ENCODE data around the gene TAP1. TPM values are rescaled to one million over a fixed set of nuclear protein-coding genes. Genes with fewer than 3 reads are reported as not detected.

TAP1 gene
- total RNA-seq, 1 experiment from 2014 or later, result 36.4 TPM

DNA sequence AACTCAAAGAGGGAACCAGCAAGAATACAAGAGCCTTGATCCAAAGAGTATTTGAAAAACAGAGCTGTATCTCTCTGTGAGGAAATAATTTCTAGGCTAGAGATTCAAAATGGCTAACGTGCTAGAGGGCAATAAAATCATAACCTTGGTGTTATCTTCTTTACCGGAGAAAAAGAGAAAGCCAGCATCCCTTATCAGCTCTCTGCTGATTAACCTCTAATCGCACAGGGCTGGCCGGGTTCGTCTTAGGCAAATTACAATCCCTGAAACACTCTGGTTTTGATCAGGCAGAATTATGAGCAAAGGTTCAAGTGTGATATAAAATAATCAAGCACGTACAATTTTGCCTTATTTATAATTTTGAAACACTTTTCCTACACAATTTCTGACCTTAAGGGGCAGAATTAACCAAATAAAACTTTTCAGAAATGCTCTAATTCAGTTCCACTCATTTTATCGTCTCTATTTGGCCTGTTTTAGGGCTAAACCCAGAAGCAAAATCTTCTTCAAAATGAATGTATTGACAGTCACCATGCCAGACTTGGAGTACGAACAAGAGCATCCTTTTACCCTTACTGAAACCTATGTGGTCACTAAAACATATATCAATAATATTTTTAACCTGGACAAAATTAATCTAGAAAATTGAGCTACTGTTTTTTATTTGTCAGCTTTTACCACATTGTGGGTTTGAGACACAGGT lies 14.2 kb upstream of the TAP1 start:
- in situ Hi-C loops (cut with HindIII; ENCODE audit: low pct_unique_long_range_greater_than_20kb, low sequenced_read_pairs), result no loop called here
- no peak for DNase-seq (ENCODE audit: low read depth, low spot score)

DNA sequence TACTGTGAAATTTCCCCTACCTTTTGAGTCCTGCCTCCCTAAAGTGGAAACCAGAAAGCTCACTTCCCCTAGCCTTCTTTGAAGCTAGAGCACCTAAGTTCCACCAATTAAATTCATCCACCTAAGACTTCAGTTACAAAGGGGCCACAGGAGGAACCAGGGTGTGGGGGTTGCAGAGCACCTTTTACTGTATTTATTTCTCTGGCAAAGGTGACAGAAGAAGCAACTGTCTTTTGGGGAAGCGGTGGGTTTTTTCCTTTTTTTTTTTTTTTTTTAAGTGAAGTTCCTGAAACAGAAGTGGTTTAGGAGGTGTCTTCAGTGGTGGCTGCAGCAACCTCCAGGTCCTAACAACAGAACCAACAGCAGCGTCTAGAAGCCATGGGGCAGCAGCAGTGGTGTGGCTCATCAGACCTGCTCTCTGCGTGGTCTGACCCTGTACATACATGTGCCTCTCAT lies 13.5 kb upstream of the TAP1 start:
- DNase-seq (ENCODE audit: low read depth, low spot score), result no peak
- in situ Hi-C loops (cut with HindIII; ENCODE audit: low pct_unique_long_range_greater_than_20kb, low sequenced_read_pairs), result no loop called here

DNA sequence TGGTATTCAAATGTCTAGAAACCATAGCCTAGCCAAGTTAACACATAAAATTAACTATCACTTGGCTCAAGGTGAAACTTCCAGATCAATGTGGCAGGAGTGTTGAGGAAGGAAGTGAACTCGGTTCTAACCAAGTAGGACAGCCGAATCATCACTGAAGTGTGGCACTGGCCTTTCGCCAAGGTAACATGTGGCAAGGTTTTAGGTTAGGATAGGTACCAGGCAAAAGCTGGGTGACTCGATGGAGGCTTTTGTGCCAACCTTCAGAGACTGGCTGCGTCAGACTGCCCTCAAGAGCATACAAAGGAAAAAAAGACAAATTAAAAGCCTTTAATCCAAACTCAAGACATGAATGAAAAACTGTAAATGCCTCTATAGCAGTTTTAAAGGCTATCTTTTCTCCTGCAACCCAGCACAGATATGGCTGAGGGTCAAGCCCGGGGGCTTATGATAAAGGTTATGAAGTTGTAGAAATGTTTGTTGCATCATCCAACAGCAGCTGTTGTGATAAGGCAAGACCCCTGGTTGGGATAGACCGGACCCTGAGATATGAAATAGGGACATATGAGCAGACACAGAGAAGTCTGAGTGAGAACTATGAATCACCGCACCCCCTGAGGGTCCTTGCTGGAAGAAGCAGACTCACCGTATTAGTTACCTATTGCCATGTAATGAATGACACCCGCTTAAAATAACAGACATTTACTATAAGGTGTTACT lies 12.4 kb upstream of the TAP1 start:
- in situ Hi-C loops (cut with HindIII; ENCODE audit: low pct_unique_long_range_greater_than_20kb, low sequenced_read_pairs), result no loop called here
- no peak for DNase-seq (ENCODE audit: low read depth, low spot score)

DNA sequence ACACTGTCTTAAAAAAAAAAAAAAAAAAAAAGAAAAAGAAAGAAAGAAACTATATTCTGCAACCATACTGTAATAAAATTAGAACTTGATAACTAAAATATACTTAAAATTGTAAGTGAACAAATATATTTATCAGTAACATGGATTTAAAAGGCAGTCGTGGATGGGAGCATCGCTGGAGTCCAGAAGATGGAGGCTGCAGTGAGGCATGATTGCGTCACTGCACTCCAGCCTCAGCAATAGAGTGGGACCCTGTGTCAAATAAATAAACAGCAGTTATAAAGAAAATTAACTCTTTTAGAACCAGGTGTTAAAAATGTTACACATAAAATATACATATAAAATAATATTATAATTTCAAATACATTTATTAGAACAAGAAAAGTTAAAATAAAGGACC lies 9.2 kb upstream of the TAP1 start:
- no peak for DNase-seq (ENCODE audit: low read depth, low spot score)
- in situ Hi-C loops (cut with HindIII; ENCODE audit: low pct_unique_long_range_greater_than_20kb, low sequenced_read_pairs), result no loop called here

DNA sequence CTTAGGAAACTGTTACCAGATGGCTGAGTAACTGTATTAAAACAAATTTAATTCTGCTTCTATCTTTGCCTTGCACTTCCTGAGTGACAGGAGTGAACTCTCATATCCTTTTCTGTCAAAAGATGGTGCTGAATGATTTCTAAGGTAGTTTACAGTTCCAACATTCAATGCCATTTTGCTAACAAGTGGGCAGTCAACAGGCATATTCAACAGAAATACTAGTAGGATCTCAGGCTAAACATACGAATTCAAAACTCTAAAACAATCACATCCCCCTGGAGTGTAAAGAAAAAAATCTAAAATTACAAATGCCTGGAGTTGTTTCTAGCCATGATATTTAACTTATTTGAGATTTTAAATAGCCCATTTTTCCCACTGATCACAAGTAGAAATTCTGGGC lies 7.2 kb upstream of the TAP1 start:
- in situ Hi-C loops (cut with HindIII; ENCODE audit: low pct_unique_long_range_greater_than_20kb, low sequenced_read_pairs), result no loop called here

DNA sequence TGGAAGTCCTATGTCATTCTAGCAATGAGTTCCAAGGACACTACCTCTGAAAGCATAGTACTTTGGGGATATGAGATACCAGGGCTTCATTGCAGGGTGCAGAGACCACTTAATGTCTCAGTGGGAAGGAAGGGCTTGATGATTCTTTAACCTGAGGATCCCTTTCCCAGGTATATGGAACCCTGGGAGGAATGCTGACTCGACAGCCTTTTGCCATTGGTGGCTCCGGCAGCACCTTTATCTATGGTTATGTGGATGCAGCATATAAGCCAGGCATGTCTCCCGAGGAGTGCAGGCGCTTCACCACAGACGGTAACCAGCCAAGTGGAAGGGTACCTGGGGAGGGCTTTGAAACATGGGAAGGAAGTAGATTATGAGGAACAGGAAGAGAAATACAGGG lies 4.7 kb upstream of the TAP1 start:
- DNase-seq (ENCODE audit: low read depth, low spot score), result no peak
- in situ Hi-C loops (cut with HindIII; ENCODE audit: low pct_unique_long_range_greater_than_20kb, low sequenced_read_pairs), result no loop called here

More for the DNA sequence above, 7.2 kb upstream of the TAP1 start:
- DNase-seq (ENCODE audit: low read depth, low spot score), result no peak

DNA sequence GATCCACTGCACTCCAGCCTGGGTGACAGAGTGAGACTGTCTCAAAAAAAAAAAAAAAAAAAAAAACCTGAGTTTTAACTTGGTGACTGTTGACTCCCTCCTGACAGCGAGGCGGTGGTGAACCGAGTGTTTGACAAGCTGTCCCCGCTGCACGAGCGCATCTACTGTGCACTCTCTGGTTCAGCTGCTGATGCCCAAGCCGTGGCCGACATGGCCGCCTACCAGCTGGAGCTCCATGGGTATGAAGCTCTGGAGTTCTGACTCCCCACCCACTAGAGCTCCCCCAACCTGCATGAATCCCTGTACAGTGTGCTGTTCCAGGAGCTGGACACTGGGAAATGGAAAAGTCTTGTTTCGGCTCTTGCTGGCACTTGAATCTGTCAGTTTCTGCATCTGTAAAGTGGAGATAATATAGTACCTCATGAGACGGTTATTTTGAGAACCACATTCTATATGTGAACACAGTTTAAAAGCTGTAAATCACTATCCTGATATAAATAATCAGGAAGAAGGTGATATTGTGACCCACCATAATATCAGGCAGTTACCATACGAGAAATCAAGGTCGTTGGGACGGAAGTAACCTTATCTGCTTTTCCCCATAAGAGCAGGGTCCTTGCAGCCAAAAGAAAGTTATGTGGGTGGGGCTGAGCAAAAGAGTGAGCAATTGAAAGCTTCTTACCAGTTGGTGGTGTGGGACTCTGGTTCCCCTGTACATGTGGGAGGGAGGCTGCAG lies 3.8 kb upstream of the TAP1 start:
- in situ Hi-C loops (cut with HindIII; ENCODE audit: low pct_unique_long_range_greater_than_20kb, low sequenced_read_pairs), result no loop called here
- DNase-seq (ENCODE audit: low read depth, low spot score), result no peak

DNA sequence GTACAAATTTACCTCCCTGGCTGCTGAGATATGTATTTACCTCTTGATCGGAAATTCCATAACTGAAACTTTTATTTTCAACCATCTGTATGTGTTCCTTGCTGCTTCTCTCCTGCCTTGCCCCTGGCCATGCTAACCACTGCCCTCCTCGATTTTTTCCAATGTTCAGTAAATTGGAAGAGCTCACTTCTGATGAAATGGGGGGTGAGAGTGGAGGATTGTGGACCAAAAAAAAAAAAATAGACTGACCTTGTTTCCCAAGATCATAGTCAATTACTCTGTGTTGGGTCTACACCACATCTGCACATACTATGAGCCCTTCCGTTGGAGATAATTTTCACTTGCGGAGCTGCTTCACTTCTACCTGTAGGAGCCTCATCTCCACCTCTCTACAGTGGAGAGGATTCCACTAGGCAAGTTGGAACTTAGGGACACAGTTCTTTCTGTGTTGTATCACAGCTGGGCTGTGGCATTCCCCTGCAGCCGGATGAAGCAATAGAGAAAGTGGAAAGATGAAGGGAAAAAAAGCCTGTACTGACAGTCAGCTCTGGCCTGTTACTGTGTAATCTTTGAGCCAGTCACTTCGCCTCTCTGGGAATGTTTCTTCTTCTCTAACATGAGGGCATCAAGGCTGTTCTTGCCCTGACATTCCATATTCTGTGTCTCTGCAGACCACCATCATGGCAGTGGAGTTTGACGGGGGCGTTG lies 2.1 kb upstream of the TAP1 start:
- in situ Hi-C loops (cut with HindIII; ENCODE audit: low pct_unique_long_range_greater_than_20kb, low sequenced_read_pairs), result no loop called here
- DNase-seq (ENCODE audit: low read depth, low spot score), result no peak

DNA sequence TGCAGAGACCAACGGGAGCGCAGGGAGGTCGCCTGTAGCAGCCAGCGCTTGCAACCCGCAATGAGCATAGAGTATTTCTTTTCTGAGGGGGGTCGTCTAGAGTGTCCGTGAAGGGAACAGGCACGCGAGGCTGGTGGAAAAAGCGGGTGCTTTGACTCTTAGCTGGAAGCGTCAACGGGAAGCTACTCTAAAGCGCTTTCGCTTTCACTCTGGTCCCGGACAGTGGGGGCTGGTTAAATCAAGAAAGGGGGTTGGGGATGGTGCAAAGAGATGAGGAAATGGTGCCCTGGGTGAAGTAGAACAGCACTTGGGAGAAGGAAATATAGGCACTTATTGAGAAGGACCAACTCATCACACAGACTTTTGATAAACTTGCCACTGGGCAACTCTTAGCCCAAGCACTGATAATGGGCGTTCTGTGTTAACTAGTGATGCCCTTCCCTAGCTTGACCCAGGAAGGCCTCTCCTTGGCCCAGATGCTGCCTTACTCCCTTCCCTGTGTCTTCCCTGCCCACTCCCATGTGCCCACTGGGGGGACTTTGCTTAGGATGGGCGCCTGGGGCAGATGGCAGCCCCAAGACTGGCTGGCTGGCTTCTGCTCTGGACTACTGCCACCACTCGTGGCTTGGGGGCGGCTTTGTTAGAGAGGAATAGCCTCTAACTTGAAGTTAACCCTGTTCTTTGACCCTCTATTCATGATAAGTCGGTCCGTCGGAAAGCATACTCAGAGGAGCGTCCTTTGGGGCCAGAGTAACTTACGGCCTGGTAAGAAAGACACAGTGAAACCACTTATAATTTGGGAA lies 1.1 kb upstream of the TAP1 start:
- in situ Hi-C loops (cut with HindIII; ENCODE audit: low pct_unique_long_range_greater_than_20kb, low sequenced_read_pairs), result no loop called here
- peak; percentile 44 for DNase-seq (ENCODE audit: low read depth, low spot score)

DNA sequence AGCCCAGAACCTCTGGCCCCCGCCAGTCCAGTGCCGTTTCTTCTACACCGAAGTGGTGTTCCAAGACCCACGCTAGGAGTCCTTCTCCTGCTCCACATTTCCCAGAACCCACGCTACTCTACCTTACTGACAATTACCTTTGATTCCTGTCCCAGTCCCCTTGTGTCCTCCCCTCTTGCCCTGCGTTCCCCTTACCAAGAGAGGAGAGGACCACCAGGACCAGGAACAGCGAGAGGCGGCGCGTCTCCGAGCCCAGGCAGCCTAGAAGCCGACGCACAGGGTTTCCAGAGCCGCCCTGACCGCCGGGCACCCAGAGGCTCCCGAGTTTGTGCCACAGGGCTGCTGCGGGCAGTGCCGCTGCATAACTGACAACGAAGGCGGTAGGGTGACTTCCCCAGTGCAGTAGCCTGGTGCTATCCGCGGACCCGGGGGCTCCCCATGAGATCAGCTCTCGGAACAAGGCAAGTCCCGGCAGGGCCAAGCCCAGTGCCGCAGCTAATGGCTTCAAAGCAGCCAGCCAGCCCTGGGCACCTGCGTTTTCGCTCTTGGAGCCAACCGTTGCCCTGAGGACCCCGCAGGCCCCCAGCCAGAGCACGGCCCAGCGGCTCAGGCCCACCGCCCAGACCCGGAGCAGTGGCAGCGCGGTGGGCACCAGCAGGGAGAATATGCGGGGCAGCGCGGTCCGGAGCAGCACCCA lies 512 bp downstream of the TAP1 start:
- in situ Hi-C loops (cut with HindIII; ENCODE audit: low pct_unique_long_range_greater_than_20kb, low sequenced_read_pairs), result no loop called here
- no peak for DNase-seq (ENCODE audit: low read depth, low spot score)

DNA sequence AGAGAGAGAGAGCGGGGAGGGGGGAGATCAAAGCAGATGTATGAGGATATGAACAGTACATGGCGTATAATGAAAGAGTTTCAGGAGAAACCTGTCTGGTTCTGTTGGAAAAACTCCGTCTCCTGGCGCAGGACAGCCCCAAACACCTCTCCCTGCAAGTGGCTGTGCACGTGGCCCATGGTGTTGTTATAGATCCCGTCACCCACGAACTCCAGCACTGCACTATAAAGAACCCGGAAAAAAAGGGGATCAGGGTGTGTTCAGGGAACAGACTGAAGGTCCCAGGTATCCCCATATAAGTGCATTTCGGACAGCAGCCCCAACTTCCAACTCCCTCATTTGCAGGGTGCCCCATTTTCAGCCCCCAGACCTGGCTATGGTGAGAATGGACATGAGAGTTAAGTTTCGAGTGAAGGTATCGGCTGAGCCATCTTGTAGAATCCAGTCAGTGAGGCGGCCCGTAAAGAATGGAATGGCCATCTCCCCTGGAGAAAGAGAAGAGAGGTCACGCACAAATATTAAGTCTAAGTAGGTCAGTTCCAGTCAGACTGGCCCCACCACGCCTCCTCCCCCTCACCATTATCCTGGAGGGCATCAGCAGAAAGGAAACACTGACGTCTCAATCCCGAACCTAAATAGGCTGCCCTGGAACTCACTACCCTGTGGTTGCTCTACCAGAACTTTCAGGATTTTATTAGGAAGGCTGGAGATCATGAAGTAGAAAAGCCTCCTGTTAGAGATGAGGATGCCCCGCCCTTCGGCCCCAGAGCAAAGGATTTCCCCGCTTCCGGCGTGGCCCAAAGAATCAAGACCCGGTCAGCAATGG lies 1.3 kb downstream of the TAP1 start:
- in situ Hi-C loops (cut with HindIII; ENCODE audit: low pct_unique_long_range_greater_than_20kb, low sequenced_read_pairs), result no loop called here
- DNase-seq (ENCODE audit: low read depth, low spot score), result no peak

DNA sequence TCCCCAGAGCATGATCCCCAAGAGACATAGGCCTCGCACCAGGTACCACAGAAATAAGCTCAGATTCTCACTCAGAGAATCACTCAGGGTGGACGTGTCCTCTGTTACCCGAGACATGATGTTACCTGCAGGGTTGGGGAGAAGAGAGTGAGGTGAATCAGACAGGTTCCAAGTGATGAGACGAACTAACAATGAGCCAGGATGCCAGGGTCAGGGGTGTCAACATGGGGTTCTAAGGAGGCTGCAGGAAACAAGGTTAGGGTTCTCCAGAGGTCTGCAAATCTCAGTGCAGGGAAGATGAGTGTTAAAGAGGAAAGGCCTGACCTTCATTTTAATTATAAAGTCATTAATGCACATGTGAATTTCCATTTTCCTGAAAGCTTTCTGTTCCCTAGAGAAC lies 2.5 kb downstream of the TAP1 start:
- DNase-seq (ENCODE audit: low read depth, low spot score), result no peak
- in situ Hi-C loops (cut with HindIII; ENCODE audit: low pct_unique_long_range_greater_than_20kb, low sequenced_read_pairs), result no loop called here

DNA sequence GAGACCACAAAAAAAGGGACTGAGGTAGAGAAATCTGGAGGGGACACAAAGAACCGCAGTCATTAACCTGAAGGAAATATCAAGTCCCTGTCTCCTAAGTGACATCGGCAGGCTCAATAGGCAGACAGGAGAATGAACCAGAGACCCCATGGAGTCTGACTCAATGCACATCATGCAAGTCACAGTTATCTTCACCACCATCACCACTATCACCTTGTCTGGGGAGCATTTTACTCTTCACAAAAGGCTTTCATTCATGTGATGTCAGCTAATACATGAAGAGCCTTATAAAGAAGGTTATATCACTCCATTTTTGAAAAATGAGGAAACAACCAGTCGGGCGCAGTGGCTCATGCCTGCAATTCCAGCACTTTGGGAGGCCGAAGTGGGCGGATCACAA lies 4.4 kb downstream of the TAP1 start:
- no peak for DNase-seq (ENCODE audit: low read depth, low spot score)
- in situ Hi-C loops (cut with HindIII; ENCODE audit: low pct_unique_long_range_greater_than_20kb, low sequenced_read_pairs), result no loop called here

DNA sequence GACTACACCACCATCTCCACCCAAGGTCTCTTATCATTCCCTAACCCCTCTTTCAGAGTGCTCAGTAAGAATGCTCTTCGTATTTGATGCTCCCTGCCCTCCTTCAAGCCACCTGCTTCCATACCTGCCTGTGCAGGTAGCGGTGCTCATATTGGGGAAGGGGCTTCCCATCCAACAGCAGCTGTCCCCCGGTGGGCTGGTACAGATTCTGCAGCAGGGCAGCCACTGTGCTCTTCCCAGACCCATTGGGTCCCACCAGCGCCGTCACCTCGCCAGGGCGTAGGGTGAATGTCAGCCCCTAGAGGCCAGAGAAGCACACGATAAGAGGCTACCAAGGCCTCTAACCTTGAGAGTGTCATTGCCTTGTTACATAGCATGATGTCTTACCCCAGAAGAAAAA lies 5.7 kb downstream of the TAP1 start:
- no peak for DNase-seq (ENCODE audit: low read depth, low spot score)
- in situ Hi-C loops (cut with HindIII; ENCODE audit: low pct_unique_long_range_greater_than_20kb, low sequenced_read_pairs), result no loop called here

DNA sequence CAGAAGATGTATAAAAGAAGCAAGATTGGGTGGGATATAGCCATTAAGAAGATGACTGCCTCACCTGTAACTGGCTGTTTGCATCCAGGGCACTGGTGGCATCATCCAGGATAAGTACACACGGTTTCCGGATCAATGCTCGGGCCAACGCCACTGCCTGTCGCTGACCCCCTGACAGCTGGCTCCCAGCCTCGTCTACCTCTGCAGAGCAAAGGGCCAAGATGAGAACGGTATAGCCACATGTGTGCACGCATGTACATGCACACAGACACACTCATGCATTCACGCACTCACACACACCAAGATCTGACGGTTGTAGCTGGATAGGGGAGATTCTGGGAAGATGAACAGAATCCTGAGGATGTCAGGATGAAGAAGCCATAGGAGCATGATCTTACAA lies 6.5 kb downstream of the TAP1 start:
- DNase-seq (ENCODE audit: low read depth, low spot score), result no peak
- in situ Hi-C loops (cut with HindIII; ENCODE audit: low pct_unique_long_range_greater_than_20kb, low sequenced_read_pairs), result no loop called here

DNA sequence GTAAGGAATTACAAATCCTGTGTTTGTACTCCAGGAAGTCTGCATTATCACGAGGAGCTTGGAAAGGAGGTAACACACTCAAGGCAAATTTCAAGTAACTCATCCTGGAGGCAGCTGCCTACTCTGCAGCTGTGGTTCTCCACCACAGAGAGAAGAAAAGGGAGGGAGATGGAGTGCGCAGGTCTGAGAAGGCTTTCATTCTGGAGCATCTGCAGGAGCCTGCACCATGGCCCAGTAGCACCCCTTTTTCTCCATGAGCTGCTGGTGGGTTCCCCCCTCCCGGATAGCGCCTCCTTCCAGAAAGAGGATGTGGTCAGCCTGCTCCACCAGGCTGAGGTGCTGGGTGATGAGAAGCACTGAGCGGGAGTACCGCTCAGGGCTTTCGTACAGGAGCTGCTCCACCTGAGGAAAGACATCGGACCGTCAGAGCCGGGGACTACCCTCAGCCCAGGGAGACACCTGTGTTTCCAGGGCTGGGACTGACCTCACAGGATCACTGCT lies 8.1 kb downstream of the TAP1 start:
- in situ Hi-C loops (cut with HindIII; ENCODE audit: low pct_unique_long_range_greater_than_20kb, low sequenced_read_pairs), result no loop called here

More for the DNA sequence above, 8.1 kb downstream of the TAP1 start:
- no peak for DNase-seq (ENCODE audit: low read depth, low spot score)
